Hematopoietic multipotent progenitor cell treated with erythropoietin and hydrocortisone succinate and interleukin-3 and kit ligand, for 4 days (in vitro differentiated cells): Measurements from ENCODE around the gene MID2.
"Not testable (repeated sequence)": the region's sequence is repeated elsewhere in the genome, so short reads cannot be mapped to it uniquely, and the experiment has no call there.

Experiments used
- DNase-seq: peaks from one replicate; pipeline ENCODE4 v3.0.0-alpha.2; 2015

MID2 gene, protein sequence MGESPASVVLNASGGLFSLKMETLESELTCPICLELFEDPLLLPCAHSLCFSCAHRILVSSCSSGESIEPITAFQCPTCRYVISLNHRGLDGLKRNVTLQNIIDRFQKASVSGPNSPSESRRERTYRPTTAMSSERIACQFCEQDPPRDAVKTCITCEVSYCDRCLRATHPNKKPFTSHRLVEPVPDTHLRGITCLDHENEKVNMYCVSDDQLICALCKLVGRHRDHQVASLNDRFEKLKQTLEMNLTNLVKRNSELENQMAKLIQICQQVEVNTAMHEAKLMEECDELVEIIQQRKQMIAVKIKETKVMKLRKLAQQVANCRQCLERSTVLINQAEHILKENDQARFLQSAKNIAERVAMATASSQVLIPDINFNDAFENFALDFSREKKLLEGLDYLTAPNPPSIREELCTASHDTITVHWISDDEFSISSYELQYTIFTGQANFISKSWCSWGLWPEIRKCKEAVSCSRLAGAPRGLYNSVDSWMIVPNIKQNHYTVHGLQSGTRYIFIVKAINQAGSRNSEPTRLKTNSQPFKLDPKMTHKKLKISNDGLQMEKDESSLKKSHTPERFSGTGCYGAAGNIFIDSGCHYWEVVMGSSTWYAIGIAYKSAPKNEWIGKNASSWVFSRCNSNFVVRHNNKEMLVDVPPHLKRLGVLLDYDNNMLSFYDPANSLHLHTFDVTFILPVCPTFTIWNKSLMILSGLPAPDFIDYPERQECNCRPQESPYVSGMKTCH

DNA sequence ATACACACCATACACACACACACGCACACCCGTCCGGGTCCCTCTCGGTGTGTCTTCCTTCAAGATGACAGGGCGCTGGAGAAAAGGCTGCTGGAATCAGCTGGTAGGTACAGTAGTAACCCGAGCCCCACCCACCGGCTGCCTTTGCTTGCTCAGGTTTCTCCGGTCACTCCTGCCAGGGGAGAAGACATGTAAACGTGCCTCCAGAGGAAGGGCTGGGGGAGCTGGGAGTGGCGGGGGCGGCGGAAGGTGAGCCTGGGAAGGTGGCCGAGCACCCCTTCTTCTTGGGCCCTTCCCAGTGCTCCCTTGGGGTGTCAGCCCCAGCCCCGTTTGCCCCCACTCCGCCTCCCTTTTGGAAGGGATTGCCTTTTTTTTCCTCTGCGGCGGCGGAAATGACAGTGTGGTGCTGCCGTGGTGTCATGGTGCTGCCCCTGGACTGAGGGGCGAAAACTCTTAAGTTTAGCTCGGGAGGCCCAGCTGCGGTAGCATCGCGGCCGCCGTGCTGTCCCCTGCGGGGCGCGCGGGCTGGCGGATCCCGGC, at the start of gene MID2:
MID2 (plus strand) TSS at position 169 of the 540 bp plus-strand sequence. CDS start 561 bp downstream, outside the sequence.
- peak; percentile 25 for DNase-seq

- DNase-seq = peak; percentile 94
Observed at GRCh38 chrX:107776649-107777535, 48.8 kb upstream of the MID2 start.

GRCh38 chrX:107777536-107777832, 48.2 kb upstream of the MID2 start, which contains the start of gene NCBP2L:
TSS of gene NCBP2L (plus strand) at chrX:107777733. CDS start at chrX:107794221, 16,488 bp downstream.
- DNase-seq = no peak

- no peak for DNase-seq
Observed at GRCh38 chrX:107780525-107780924, 45.1 kb upstream of the MID2 start.

- no peak for DNase-seq
Observed at GRCh38 chrX:107787827-107788226, 37.8 kb upstream of the MID2 start.

- DNase-seq = peak; percentile 26
Observed at GRCh38 chrX:107804427-107804826, 21.2 kb upstream of the MID2 start.

- no peak for DNase-seq
Observed at GRCh38 chrX:107805179-107805578, 20.5 kb upstream of the MID2 start.

DNA sequence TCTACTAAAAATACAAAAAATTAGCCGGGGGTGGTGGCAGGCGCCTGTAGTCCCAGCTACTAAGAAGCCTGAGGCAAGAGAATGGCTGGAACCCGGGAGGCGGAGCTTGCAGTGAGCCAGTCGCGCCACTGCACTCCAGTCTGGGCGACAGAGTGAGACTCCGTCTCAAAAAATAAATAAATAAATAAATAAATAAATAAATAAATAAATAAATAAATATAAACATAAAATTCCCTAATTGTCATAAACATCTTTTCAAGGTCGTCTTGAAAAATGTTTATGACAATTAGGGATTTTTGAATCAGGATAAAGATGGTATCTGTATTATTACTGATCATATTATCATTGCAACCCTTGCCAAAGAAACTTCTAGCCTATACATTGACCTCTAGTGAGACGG, 15.6 kb upstream of the MID2 start:
- DNase-seq = not testable (repeated sequence)

- DNase-seq = no peak
Observed at GRCh38 chrX:107818900-107819521, 6.7 kb upstream of the MID2 start.

- DNase-seq = no peak
Observed at GRCh38 chrX:107823042-107823441, 2.6 kb upstream of the MID2 start.

- DNase-seq = no peak
Observed at GRCh38 chrX:107823456-107823855, 2.2 kb upstream of the MID2 start.

GRCh38 chrX:107826238-107827029, 768 bp downstream of the MID2 start:
- peak; percentile 39 for DNase-seq

- DNase-seq = no peak
Observed at GRCh38 chrX:107827030-107827831, 1.6 kb downstream of the MID2 start.

DNA sequence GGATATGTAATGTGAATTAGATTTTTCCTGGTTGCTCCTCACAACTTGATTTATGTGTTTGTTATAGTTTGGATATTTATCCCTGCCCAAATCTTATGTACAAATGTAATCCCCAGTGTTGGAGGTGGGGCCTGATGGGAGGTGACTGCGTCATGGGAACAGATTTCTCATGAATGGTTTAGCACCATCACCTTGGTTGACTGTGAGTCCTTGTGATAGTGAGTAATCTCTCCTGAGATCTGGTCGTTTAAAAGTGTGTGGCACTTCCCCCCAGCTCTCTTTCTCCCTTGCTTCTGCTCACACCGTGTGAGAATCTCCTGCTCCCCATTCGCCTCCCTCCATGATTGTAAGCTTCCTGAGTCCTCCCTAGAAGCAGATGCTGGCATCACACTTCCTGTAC, 2.2 kb downstream of the MID2 start:
- DNase-seq = no peak

DNA sequence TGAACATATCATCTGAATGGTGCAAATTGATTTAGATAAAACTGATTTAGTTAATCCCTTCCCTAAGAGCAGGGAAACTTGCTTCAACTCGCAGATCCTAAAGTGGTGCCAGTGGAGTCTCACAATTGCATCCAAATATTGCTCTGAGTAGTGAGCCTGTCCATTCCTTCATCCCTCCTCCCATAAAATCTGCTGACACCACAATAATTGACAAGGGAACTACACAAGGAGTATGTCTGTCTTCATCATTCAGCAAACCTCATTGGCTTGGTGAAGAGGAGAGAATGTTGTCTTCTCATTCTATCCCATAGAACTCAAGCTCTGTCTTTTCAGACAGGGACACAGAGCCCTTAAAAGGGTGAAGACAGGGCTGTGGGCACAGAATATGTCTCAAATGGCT, 4.2 kb downstream of the MID2 start:
- DNase-seq = no peak

DNA sequence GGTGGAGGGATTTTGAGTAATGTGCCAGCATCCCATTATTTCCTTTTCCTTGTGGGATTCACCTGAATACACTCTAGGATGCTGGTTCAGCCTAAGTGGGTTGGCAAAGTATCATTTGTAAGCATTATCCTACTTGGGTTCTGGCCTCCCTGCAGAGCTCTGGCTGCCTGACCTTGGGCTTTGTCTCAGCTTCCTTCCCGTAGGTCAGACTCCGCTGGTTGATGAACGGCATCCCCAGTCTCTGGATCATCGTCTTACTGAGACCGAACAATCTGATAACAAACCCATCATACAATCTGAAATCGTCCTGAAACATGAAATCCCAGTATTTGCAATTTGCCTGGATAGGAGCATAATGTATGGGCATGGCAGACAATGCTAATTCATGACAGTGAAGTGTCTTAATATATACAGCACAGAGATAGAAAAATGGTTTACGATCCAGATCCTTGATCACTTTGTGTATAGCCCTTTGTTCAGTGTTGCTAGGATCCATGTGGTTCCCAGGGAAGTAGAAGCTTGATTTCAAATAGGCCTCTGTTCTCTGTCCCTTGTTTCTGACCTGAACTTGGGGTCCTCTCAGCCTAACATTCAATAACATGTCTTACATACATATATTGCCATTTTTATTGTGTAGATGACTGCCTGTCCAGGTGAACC, 5.5 kb downstream of the MID2 start:
- DNase-seq = no peak

GRCh38 chrX:107834275-107835201, 8.9 kb downstream of the MID2 start:
- no peak for DNase-seq

DNA sequence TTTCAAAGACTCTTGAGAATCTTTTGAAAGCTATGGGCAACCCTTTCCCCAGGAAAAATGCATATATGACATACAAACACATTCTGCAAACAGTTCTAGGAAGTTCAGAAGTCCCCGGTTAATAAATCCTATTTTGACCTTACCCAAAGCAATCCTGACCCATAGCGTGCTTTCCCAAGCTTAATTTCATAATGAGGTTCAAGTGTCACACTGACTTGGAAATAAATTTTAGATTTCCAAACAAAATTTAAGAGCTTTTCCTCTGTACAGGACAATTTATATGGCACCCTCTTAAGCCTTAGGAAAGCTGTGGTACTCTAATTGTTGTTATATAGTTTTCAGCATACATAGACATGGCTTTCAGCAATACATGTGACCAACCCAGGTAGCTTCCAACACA, 11.3 kb downstream of the MID2 start:
- DNase-seq = no peak

- DNase-seq = no peak
Observed at GRCh38 chrX:107840971-107841370, 15.3 kb downstream of the MID2 start.
